SK-N-SH (cell line): ENCODE data around the gene ACTL10. TPM values are rescaled to one million over a fixed set of nuclear protein-coding genes. Genes with fewer than 3 reads are reported as not detected.

ENCODE experiments used
- CTCF ChIA-PET: fragments of 300-600, 350-600 bp; formaldehyde crosslinking; extraction: SDS; loops from one replicate; lab custom pipeline; 2021; lab: Yijun Ruan, JAX
- POLR2A ChIA-PET: fragments of 350-600 bp; sonication (Branson Sonifier 250); formaldehyde crosslinking; extraction: SDS; loops from one replicate; lab custom pipeline; 2020; ENCODE audit warnings: antibody characterized with exemption, inconsistent platforms; lab: Yijun Ruan, JAX
- DNase-seq: peaks from one replicate; pipeline ENCODE4 v3.0.0; 2012
- H2AFZ ChIP-seq: fragments of 200-600 bp; sonication (generic); 2 replicates; pipeline ENCODE4 v1.8.1; 2016; ENCODE audit warnings: antibody characterized with exemption, mild to moderate bottlenecking, low read depth
- H3F3A ChIP-seq: fragments of 200-600 bp; sonication (generic); replicated peaks from 2 replicates; pipeline ENCODE3; 2016; ENCODE audit warnings: antibody characterized with exemption, mild to moderate bottlenecking; ENCODE audit not compliant: insufficient read depth
- H3K27ac ChIP-seq, 2 experiments: fragments of 200-500 bp in 1 of 2; fragments of 200-600 bp in 1 of 2; sonication (Bioruptor generic) in 1 of 2; sonication (generic), shearing (Covaris generic) in 1 of 2; 2 replicates each; pipeline versions ENCODE4 v1.5.1 to v1.6.1; 2014 to 2016; ENCODE audit warnings: low read depth in 2 of 2, inconsistent platforms in 1 of 2, low read length in 1 of 2, mild to moderate bottlenecking in 1 of 2, mixed read lengths in 1 of 2
- H3K27me3 ChIP-seq: fragments of 200-600 bp; sonication (generic), shearing (Covaris generic); 2 replicates; pipeline ENCODE4 v1.6.1; 2016; ENCODE audit warnings: mixed run types; ENCODE audit not compliant: insufficient read depth
- H3K36me3 ChIP-seq, 2 experiments: fragments of 200-500 bp in 1 of 2; fragments of 200-600 bp in 1 of 2; sonication (Bioruptor generic) in 1 of 2; sonication (generic) in 1 of 2; replicated peaks in 1 of 2; 2 replicates each; pipeline versions ENCODE3 to v1.5.1; 2014 to 2016; ENCODE audit warnings: low read length in 1 of 2, mild to moderate bottlenecking in 1 of 2; ENCODE audit not compliant: insufficient read depth in 2 of 2, control insufficient read depth in 1 of 2
- H3K4me1 ChIP-seq, 2 experiments: fragments of 200-500 bp in 1 of 2; fragments of 200-600 bp in 1 of 2; sonication (Bioruptor generic) in 1 of 2; sonication (generic), shearing (Covaris generic) in 1 of 2; 2 replicates each; pipeline versions ENCODE4 v1.5.1 to v1.6.1; 2014 to 2016; ENCODE audit warnings: low read depth in 1 of 2, low read length in 1 of 2, mixed run types in 1 of 2; ENCODE audit not compliant: insufficient read depth in 2 of 2, control insufficient read depth in 1 of 2
- H3K4me2 ChIP-seq: fragments of 200-600 bp; sonication (generic), shearing (Covaris generic); 2 replicates; pipeline ENCODE4 v1.6.1; 2017; ENCODE audit warnings: mixed run types
- H3K4me3 ChIP-seq, 2 experiments: fragments of 200-500 bp in 1 of 2; fragments of 200-600 bp in 1 of 2; sonication (Bioruptor generic) in 1 of 2; sonication (generic), shearing (Covaris generic) in 1 of 2; 2 replicates each; pipeline versions ENCODE4 v1.5.1 to v1.8.1; 2014 to 2016; ENCODE audit warnings: low read depth in 2 of 2, inconsistent platforms in 1 of 2, low read length in 1 of 2, mild to moderate bottlenecking in 1 of 2, mixed read lengths in 1 of 2, moderate library complexity in 1 of 2
- H3K79me2 ChIP-seq: fragments of 200-600 bp; sonication (generic); 2 replicates; pipeline ENCODE4 v1.8.1; 2017; ENCODE audit warnings: mild to moderate bottlenecking; ENCODE audit not compliant: insufficient read depth
- H3K9ac ChIP-seq: fragments of 200-600 bp; sonication (generic); 2 replicates; pipeline ENCODE4 v1.6.1; 2017; ENCODE audit warnings: mixed run types
- H3K9me2 ChIP-seq: fragments of 200-600 bp; sonication (generic); 2 replicates; pipeline ENCODE4 v1.6.1; 2017; ENCODE audit warnings: mixed run types
- H3K9me3 ChIP-seq: fragments of 200-600 bp; sonication (generic); 2 replicates; pipeline ENCODE4 v1.6.1; 2017; ENCODE audit warnings: mixed run types, mild to moderate bottlenecking, moderate library complexity
- H4K20me1 ChIP-seq: fragments of 200-600 bp; sonication (generic); 2 replicates; pipeline ENCODE4 v1.6.1; 2017; ENCODE audit warnings: mild to moderate bottlenecking, mixed run types; ENCODE audit not compliant: insufficient read depth
- EP300 ChIP-seq, 2 experiments: IDR thresholded peaks; 2 replicates each; pipeline versions ENCODE4 v1.4.0 to v1.6.1; 2012; ENCODE audit warnings: borderline replicate concordance in 1 of 2, low read depth in 1 of 2, low read length in 1 of 2
- FOXJ3 ChIP-seq: sonication (generic); formaldehyde crosslinking; IDR thresholded peaks from 2 replicates; pipeline ENCODE4 v1.5.1; 2020; ENCODE audit warnings: mild to moderate bottlenecking, missing genetic modification reagents
- FOXM1 ChIP-seq: IDR thresholded peaks from 2 replicates; pipeline ENCODE4 v1.4.0; 2012; ENCODE audit warnings: low read depth, mild to moderate bottlenecking
- GABPA ChIP-seq: IDR thresholded peaks from 2 replicates; pipeline ENCODE4 v1.4.0; 2012; ENCODE audit warnings: low read depth, mild to moderate bottlenecking
- MEF2A ChIP-seq: IDR thresholded peaks from 2 replicates; pipeline ENCODE4 v1.4.0; 2012; ENCODE audit warnings: low read depth, borderline replicate concordance
- MXI1 ChIP-seq: IDR thresholded peaks from 2 replicates; pipeline ENCODE4 v1.6.1; 2012; ENCODE audit warnings: mild to moderate bottlenecking, low read depth, low read length, improper control_type of control experiment
- SIN3A ChIP-seq: IDR thresholded peaks from 2 replicates; pipeline ENCODE4 v1.6.1; 2012; ENCODE audit warnings: low read depth, mild to moderate bottlenecking, low read length, moderate library complexity, borderline replicate concordance
- TEAD4 ChIP-seq: IDR thresholded peaks from 2 replicates; pipeline ENCODE4 v1.4.0; 2012; ENCODE audit warnings: mild to moderate bottlenecking, borderline replicate concordance; ENCODE audit not compliant: insufficient read depth
- WGBS: methylation state at CpG from one replicate; pipeline ENCODE4 v1.1.6; 2017; ENCODE audit warnings: low lambda C conversion rate; 5-methylcytosine and 5-hydroxymethylcytosine counted together
- polyA plus RNA-seq, 3 experiments: library from polyadenylated mRNA; depleted of rRNA; stranded (reverse); fragments of >200 nt; gene quantifications; 2 replicates each; pipeline ENCODE4 v1.2.3, GENCODE V29; 2012
- TF ChIP-seq, protein P1 (sequence below): IDR thresholded peaks from 2 replicates; pipeline ENCODE4 v1.4.0; 2012; ENCODE audit warnings: low read depth, borderline replicate concordance

The ACTL10 gene
- polyA plus RNA-seq, 1 of the 3 experiments (the other 2 are of a cell fraction) = 0.25 TPM

DNA sequence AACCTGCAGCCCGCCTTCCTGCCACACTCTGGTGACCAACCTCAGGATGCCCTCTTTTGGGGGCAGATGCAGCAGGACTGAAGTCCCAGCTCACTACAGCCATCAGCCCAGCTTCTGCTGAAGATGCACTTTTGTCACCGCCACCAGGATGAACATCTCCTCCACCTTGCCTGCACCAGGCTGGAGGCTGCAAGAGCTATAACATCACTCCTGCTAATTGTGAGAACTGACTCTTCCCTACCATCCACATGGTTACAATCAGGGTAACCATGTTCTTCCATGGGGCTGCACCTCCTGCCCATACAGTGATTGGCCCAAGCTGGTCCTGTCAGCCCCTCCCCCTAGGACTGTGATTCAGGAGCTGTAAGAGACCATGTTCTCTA, 2.0 kb upstream of the ACTL10 start:
- Histone ChIP-seq H3K9me3 (no peaks in the 10 kb centered on the region), H3K27me3 (no peaks in the 10 kb centered on the region), H3K27ac (peak overlapping the region in 1 of 2 experiments; percentile 90; a peak in 2 of 4 replicates), H3K36me3 (peaks cover 8% of the 10 kb centered on the region in 2 experiments), H3K79me2 (no peaks in the 10 kb centered on the region), H3K4me1 (peaks cover 0 to 41% of the 10 kb centered on the region in 2 experiments; a peak in 1 of 4 replicates), H3F3A (peaks cover 25% of the 10 kb centered on the region), H3K9me2 (no peaks in the 10 kb centered on the region), H3K9ac (no peak overlapping the region), H3K4me3 (no peak overlapping the region), H4K20me1 (no peaks in the 10 kb centered on the region), H2AFZ (no peak overlapping the region), H3K4me2 (no peak overlapping the region)
- ChIA-PET POLR2A (interaction anchor here (1.5 to 3.7 kb wide), 4 partner anchors 11 to 263 kb away, joined by 4 to 17 read pairs (median 8); partner anchors contain the start of genes CDK5RAP1 and SNTA1), CTCF (interaction anchor here (0.8 to 10.6 kb wide), 7 partner anchors 12 to 221 kb away, joined by 3 to 114 read pairs (median 9); partner anchors contain the start of gene CBFA2T2)
- no peak for TF ChIP-seq FOXM1
- no peak for TF ChIP-seq SIN3A
- no peak for TF ChIP-seq MEF2A
- TF ChIP-seq GABPA = no peak
- DNase-seq = peak; percentile 39
- 94% methylated on average over 2 of the region's 2 CpGs for WGBS

DNA sequence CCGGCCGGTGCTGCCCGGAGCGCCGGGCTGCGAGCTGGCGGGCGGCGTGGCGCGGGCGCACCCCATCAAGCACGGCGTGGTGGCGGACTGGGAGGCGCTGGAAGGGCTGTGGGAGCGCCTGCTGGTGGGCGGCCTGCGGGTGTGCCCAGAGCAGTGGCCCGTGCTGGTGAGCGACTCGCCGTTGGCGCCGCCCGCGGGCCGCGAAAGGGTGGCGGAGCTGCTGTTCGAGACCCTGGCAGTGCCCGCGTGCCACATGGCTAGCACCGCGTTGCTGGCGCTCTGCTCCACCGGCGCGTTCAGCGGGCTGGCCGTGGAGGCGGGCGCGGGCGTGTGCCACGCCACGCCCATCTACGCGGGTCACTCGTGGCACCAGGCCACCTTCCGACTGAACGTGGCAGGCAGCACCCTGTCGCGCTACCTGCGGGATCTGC, 517 bp downstream of the ACTL10 start:
- no peak overlapping the region for H2AFZ ChIP-seq
- peak; percentile 74 for DNase-seq

More for the DNA sequence above, 517 bp downstream of the ACTL10 start:
- H3K9me3 ChIP-seq = no peaks in the 10 kb centered on the region
- H3K79me2 ChIP-seq = peaks cover under 1% of the 10 kb centered on the region; the same call in 1 of the 2 replicates
- H3F3A ChIP-seq = peaks cover 25% of the 10 kb centered on the region
- H3K4me3 ChIP-seq = peak overlapping the region; percentile 41 to 52; a peak in 3 of 4 replicates
- H3K27ac ChIP-seq = peak overlapping the region; percentile 44 to 87; a peak in 3 of 4 replicates
- 61% methylated on average over 16 of the region's 55 CpGs for WGBS
- H3K27me3 ChIP-seq = no peaks in the 10 kb centered on the region
- H4K20me1 ChIP-seq = 0 out of 2 replicates have a peak, but pooled peaks cover 1% of the 10 kb centered on the region
- H3K4me1 ChIP-seq = peaks cover under 1 to 44% of the 10 kb centered on the region in 2 experiments; a peak in 2 of 4 replicates
- no peak overlapping the region for H3K9ac ChIP-seq
- peak overlapping the region; percentile 75; the same call in 1 of the 2 replicates for H3K4me2 ChIP-seq
- TF ChIP-seq MXI1 (0 out of 2 replicates have a peak, but pooled peaks have one; percentile 21), EP300 (IDR thresholded peaks at IDR 0.05; ENCODE audit: borderline replicate concordance in 1 of 2, low read depth in 1 of 2, low read length in 1 of 2) (no peak), FOXJ3 (CRISPR knock-in tag) (no peak), TEAD4 (no peak)
- TF ChIP-seq, protein P1, sequence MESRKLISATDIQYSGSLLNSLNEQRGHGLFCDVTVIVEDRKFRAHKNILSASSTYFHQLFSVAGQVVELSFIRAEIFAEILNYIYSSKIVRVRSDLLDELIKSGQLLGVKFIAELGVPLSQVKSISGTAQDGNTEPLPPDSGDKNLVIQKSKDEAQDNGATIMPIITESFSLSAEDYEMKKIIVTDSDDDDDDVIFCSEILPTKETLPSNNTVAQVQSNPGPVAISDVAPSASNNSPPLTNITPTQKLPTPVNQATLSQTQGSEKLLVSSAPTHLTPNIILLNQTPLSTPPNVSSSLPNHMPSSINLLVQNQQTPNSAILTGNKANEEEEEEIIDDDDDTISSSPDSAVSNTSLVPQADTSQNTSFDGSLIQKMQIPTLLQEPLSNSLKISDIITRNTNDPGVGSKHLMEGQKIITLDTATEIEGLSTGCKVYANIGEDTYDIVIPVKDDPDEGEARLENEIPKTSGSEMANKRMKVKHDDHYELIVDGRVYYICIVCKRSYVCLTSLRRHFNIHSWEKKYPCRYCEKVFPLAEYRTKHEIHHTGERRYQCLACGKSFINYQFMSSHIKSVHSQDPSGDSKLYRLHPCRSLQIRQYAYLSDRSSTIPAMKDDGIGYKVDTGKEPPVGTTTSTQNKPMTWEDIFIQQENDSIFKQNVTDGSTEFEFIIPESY = no peak
- peaks cover 8 to 17% of the 10 kb centered on the region in 2 experiments for H3K36me3 ChIP-seq
- H3K9me2 ChIP-seq = no peaks in the 10 kb centered on the region
- CTCF ChIA-PET = interaction anchor here (0.5 to 10.6 kb wide), 61 partner anchors 9 to 765 kb away, joined by 3 to 114 read pairs (median 4); partner anchors contain the start of genes CBFA2T2, CDK5RAP1, PXMP4 and SNTA1
- POLR2A ChIA-PET = interaction anchor here (0.9 to 1.6 kb wide), 9 partner anchors 13 to 273 kb away, joined by 3 to 8 read pairs (median 4); partner anchors contain the start of genes CBFA2T2 and SNTA1
